ENCODE results near the gene RIMS4.

RIMS4 gene

DNA sequence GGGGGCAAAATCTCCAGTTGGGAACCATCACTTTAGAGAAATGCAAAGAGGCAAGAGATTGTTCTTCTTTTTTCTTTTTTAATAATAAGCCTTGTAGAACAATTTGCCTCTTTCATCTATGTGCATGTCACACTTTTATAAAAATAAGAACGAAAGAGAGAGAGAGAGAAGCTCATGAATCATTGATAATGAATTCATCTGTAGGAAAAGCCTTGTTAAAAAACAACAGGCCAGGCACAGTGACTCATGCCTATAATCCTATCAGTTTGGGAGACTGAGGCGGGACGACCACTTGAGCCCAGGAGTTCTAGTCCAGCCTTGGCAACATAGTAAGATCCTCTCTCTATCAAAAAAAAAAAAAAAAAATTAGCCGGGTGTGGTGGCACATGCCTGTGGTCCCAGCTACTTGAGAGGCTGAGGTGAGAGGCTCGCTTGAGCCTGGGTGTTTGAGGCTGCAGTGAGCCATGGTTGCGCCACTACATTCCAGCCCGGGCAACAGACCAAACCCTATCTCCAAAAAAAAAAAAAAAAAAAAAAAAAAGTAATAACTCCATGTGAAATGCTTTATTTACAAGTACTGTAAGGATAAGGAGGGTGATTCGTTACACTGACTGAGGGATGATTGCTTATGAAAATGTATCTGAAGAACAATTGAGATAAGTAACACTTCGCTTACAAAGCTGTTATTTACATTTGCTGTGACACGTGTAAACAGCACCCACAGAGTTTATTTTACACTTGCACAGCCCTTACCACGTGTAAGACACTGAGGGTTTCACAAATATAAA, 89.2 kb downstream of the RIMS4 start:
- DNase-seq (ENCODE audit: low read depth in 2 of 2) = no peak

DNA sequence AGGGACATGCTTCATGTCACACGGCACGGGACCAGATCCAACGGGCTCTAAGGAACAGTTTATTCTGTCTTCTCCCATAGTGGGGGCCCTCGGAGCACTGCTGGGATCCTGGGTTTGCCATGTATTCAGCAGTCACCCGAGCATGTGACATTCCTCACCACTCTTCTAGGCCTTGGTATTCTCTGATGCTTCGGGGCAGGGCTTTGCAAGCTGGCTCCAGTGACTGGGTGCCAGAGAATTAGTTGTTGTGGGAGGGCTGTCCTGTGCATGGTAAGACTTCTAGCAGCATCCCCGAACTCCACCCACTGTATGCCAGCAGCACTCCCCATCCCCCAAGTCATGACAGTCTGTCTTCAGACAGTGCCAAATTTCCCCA, 89.7 kb downstream of the RIMS4 start:
- DNase-seq (ENCODE audit: low read depth in 2 of 2) = no peak

DNA sequence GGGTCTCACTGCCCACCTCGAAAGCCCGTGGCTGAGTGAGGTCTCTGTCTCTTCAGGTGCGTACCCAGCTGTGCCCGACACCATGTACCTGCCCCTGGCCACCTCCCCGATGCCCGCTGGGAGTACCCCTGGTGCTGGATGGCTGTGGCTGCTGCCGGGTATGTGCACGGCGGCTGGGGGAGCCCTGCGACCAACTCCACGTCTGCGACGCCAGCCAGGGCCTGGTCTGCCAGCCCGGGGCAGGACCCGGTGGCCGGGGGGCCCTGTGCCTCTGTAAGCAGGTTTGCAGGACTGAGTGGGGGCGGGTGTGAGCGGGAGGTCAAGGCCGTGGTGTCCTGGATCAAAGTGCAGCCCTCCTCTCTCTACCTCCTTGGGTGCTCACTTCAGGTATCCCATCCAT, 90.5 kb downstream of the RIMS4 start:
- no peak for DNase-seq (ENCODE audit: low read depth in 2 of 2)

DNA sequence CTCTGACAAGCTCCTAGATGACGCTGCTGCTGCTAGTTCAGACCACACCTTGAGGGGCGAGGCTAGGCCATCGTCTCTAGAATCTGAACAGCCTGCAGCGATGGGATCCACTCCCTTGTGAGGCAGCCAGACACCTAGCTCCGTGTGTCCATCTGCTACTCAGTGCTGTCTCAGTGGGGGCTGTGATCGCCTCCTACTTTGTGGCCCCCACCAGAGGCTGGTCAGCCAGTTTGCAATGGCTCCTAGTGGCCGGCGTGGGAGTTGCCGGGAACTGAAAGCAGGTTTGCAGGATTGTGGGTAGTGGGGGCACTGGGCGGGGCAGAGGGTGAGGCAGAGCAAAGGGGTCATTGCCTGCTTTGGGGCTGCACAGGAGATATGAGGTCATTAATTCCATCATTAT, 92.4 kb downstream of the RIMS4 start:
- no peak for DNase-seq (ENCODE audit: low read depth in 2 of 2)

DNA sequence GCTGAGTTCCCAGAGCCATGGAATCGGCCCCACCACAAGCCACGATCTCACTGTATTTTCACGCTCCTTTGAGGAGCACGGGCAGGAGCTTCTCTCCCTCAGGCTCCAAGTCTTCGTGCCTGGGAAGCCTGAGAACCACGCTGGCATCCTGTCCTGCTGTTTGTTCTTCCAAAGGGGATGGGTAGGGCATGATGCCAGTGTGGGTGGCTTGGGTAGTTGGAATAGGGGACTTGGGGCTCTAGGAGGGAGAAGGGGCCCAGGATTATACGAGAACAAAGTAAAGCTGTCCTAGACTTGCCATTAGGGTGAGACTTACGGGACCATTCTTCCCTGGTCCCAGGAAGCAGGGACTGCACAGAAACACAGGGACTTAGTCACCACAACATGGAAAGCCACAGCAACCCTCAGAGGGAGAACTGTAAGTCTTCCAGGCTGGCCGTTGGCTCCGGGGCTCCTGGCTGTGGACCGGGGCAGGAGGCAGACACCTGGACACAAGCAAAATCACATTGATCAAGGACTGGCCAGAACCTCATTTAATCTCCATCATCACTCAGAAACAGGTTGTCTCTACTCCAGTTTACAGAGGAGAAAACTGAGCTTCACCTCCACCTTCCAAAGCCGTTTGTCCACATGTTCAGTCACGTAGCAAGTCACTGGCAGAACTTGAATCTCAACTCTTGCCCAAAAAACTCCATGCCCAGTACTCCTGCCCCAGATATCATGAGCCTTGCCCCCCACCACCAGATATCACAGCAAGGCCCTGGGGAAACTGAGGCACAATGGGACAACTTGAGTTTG, 93.8 kb downstream of the RIMS4 start:
- DNase-seq (ENCODE audit: low read depth in 2 of 2) = no peak

DNA sequence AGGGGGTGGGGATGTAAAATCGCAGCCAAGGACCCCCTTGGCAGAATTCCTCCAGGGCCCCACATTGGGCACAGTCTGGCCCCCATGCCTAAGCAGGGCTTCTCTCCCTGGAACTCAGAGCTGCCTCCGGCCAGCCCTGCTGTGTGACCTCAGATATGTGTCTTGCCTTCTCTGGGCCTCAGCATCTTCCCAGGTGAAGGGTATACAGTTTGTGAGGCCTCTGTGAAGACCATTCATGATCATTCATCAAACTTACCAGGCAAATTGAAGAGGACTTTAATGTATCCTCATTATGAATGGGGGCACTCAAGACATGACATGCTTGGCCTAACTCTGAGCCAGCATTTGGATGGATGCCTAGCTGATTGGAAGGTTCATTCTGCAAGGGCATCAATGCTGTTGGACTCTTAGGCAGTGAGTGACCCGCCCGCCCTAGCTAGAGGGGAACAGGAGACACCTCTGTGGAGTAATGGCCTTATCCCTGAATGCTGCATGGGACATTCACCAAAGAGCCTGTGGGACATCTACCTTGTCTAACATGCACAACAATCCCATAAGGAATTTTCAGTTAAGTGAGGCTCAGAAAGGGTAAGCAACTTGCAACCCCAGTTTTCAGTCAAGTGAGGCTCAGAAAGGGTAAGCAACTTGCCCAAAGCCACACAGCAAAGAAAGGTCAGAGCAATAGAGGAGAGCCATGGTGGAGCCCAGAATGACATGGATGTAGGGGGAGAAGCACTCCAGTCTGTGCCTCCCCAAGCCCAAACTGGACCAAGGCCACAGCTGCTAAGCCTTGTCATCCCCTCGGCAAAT, 94.6 kb downstream of the RIMS4 start:
- DNase-seq (ENCODE audit: low read depth in 2 of 2) = no peak

DNA sequence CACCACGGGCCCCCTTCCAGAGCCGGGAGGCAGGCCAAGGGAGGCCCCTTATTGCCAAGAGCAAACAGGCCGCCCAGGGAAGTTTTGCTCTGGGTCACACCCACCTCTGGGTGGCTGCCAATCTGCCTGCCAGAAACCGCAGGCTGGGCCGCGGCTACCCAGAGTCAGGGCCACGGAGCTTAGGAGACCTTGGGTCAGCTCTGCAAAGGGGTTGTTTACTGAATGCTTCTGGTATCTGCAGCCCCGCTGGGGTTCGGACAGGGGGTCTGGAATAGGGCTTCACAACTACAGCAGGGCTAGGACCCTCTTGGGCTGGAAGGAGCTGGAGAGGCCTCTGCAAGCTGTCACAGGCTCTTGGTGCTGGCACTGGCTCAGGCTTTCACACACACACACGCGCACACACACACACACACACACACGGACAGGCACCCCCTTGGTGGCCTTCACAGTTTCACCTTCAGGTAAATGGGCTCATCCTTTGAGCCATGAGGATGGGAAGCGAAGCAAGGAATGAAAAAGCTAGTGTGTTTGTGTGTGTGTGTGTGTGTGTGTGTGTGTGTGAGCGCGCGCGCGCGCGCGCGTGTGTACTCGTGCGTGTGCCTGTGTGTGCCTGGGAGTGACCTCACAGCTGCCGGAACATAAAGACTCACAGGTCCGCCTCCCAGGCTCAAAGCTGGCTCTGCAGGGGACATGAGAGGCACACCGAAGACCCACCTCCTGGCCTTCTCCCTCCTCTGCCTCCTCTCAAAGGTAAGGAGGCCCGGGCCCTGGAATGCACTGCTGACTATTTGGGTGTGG, 95.4 kb downstream of the RIMS4 start, which contains the start of gene CCN5:
TSS of gene CCN5 (plus strand) at position 669 of the 798 bp plus-strand sequence. CDS start at position 691, 22 bp downstream.
- no peak for DNase-seq (ENCODE audit: low read depth in 2 of 2)

DNA sequence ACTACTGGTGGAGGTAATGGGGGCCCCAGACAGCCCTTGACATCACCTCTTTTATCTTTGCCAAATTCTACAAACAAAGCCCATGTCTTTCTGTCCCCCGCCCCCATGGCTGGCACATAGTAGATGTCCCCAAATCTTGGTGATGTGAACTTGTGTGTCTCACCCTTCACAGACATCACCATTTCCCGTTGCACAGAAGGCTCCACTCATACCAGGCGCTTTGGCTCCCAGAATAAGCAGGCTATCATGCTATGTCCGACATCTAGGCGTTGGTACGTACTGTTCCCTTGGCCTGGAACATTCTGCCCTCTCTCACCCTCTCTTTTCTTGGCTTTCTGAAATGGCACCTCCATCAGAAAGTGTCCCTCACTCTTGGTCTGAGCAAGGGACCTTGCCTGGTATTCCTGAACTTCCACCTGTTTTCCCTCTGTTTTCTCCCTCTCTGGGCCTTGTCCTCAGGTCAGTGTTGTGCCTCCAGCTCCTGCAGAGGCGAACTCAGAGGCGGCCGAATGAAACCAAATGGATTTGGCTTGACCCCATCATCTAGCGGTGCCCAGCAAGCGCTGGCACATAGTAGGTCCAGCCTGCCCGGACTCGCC, 96.1 kb downstream of the RIMS4 start:
- no peak for DNase-seq (ENCODE audit: low read depth in 2 of 2)

DNA sequence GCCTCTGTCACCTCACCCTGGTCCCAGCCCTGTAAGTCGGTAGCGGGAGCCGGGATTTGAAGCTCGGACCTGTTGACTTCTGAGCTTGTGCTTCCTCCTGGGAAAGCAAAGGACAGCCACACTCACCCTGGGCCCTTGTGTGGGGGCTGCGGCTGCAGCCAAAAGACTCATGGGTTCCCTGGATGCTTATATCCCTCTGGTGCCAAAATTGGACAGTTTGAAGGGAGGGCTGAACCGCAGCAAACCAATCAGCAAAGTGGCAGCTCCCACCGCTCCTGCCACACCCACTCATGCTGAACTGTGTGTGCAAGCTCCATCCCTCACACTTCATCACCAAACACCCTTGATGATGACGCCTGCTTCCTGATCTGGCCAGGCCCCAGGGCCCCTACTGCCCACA, 99.1 kb downstream of the RIMS4 start:
- DNase-seq (ENCODE audit: low read depth in 2 of 2) = no peak

DNA sequence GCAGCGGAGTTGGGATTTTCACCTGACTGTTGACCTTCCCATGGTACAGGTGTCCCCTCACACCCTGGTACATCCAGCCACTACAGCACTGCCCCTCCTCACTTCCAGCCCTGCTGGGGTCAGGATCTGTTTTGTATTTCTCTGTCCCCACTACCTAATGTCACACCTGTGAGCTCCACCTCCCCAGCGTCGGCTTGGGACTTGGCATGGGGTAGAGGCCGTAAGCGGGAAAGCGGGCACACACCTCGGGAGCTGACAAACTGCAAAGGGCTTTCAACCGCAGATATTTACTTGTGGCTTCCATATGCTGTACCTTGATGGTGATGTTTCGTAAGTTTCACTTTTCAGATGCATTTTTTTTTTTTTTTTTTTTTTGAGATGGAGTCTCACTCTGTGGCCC, 100.5 kb downstream of the RIMS4 start:
- DNase-seq (ENCODE audit: low read depth in 2 of 2) = no peak

DNA sequence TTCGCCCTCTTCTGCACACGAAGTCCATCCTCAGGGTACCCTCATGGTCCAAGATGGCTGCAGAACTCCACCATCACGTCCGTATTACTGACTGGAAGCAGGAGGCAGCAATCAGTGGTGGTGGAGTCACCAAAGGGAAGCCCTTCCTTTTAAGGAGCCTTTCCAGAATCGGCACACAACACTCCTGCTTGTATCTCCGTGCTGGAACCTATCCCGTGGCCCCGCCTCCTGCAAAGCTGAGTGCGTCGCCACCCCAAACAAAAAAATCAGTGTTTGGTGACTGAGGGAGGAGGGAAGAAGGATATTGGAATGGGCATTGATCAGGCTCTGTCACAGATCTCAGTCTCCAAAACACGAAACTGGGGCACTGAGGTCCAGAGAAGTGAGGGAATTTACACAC, 101.0 kb downstream of the RIMS4 start:
- no peak for DNase-seq (ENCODE audit: low read depth in 2 of 2)

DNA sequence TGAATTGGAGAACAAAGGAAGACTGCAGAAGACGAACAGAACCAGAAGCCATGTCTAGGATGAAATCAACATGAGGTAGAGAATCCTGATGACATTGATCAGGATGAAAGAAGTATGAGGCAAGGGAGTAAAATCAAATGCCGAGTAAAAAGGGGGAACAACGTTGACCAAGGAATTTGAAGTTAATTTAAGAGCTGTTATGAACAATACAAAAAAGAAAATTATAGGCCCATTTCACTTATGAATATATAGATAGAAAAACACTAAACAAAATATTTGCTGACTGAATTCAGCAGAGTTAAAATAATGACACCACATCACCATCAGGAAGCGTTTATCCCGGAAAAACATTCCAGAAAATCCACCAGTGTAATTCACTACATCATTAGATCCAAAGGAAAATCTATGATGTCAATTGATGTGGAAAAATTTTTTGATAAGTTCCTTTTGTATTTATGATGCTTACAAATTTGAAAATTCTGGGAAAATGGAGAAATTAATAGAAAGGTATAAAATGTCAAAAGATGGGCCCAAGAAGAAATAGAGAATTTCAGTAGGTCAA, 103.2 kb downstream of the RIMS4 start:
- no peak for DNase-seq (ENCODE audit: low read depth in 2 of 2)

DNA sequence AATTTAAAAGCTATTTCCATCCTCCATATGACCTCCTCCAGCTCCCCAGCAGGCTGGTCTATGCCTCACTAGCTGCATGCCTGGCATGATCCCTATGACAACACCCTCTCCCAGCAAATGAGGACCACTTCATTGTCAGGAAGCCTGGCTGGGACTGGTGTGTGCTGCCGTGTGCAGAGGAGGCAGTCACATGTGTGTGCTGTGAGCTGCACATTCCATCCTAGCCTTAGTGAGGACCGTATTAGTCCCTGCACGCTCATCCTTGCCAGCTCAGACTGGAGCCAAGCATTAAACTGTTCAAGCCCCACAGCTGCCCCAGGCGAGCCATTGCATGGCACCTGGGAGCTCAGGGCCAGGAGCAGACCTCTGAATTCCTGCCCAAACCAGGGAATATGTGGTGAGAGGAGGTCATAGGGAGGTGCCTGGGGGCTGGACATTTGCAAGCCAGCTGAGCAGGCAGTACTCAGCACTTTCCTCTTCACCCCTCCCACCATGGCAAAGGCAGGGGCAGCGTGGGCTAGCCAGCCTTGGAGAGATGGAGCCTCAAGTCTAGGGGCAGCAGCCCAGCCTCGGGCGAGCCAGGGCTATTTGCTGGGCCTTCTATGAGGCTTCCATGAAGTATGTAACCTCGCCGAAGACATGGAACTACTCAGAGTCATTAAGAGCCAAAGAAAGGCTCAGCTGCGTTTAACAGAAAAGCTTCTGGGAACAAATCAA, 103.9 kb downstream of the RIMS4 start:
- DNase-seq (ENCODE audit: low read depth in 2 of 2) = no peak

DNA sequence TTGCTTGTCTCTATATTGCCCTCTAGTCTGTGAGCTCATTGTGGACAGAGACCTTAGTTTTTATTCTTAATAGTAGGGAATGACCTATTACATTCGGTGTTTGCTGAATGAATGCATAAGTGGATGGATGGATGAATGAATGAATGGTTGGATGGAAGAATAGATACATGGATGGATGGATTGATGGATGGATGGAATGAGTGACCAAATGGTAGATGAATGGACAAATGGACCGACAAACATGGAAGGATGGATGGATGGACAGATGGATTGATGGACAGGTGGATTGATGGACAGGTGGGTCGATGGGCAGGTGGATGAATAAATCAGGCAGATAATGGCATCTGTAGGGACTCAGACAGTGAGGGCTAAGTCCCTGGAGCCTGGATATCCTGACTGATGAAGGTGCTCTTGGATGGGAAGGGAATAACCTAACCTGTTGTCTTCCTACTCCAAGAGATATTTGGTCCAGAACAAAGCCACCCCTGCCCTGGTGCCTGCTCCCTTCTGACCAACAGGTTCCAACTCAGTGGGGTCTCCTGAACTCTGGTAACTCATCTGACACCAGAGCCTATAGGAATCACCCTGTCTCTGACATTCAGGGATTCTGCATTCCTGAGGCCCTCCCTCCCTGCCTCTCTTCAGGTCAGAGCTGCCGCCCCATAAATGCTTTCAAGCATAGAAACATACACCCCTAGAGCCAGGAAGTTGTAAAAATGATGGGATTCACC, 104.8 kb downstream of the RIMS4 start:
- no peak for DNase-seq (ENCODE audit: low read depth in 2 of 2)

DNA sequence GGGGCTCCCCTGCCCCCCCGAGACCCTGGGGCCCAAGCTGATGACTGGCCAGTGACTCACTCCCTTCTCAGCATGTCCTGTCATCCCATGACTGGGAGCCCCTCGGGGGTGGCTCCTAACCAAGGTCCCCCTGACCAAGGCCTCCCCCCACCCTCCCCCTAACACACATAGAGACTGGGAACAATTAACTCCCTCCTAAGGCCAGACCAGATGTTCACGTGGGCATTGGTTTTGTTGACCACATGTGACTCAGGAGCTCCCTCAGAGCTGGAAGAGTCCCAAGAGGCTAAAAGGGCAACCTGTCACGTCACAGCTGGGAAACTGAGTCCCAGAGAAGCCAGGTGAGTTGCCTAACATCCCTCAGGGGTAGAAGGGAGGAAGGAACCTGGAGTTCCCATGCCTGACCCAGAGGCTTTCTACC, 105.8 kb downstream of the RIMS4 start:
- no peak for DNase-seq (ENCODE audit: low read depth in 2 of 2)

DNA sequence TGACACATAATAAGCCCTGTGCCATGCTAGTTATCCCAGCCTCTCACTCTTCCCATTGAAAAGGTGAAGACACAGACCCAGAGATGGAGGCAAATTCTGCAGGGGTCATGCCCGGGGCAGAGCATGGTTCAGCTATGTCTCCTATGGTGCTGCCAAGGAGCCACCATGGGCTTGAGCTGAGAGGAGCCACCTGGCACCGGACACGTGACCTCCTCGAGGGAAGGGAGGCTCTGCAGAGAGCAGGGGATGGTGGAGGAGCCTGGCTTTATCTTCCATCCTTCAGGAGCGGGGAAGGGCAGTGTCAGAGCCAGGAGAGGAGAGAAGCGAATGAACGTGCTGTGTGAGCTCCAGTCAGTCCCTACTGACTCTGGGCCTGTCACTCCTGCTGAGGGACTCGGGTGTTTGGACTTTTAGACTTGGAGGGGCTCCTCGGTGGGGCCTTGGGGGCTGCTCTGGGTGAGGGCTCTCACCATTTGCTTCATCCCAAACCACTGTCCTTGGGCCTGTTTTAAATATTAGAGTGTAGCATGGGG, 106.3 kb downstream of the RIMS4 start:
- DNase-seq (ENCODE audit: low read depth in 2 of 2) = no peak

DNA sequence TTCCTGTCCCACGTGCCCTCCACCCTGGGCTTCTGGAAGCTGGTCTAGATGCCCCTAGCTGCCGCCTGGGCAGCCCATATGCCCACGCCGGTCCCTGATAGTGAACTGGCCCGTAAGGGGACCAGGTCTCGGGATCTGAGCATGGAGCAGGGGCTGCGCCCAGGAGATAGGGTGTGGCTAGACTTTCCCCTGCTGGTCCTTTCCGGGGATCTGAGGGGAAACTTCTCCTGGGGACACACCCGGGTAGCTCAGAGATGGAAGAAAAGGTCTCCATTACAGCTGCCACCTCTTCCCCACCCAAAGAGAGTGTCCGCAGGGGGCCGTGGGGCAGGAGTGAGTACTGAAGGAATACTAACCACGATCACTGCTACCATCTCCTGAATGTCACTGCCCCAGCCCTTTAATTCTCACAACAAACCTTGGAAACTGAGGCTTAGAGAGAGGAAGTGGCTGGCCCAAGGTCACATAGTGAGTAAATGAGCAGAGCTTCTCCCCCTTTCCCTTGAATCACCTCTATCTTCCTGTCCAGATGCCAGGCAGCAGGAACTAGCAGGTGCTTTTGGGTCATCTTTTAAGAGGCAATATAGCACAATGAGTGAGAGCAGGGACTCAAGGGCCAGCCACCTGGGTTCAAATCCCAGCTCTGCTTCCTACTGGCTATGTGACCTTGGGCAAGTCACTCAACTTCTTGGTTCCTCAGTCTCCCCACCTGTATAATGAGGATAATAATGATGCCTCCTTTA, 107.0 kb downstream of the RIMS4 start:
- no peak for DNase-seq (ENCODE audit: low read depth in 2 of 2)

DNA sequence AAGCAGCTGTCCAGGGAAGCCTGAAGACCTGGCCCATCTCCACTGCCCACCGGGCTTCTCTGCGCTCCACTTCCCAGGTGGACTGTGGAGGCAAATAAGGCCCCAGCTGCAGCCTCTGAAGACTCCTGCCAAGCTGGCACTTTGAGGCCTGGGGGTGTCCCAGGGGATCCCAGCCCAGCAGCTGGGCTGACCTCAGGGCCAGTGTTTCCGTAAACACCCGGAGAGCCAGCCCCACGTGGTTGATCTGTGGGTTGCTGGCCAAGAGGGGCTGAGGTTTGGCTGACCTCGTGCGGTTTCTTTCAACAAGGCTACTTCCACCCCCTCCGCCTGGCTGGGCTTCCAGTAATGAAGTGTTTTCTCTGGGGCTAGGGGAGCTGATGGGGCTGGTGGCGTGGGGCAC, 107.6 kb downstream of the RIMS4 start:
- no peak for DNase-seq (ENCODE audit: low read depth in 2 of 2)

Data from activated CD8-positive, alpha-beta memory T cell treated with anti-CD3 and anti-CD28 coated beads for 4 hours (primary cell).